ENCODE data around the gene HSPD1. TPM values are rescaled to one million over a fixed set of nuclear protein-coding genes. Genes with fewer than 3 reads are reported as not detected.

The HSPD1 gene
- total and polyA plus RNA-seq, 2 experiments from 2014 or later = 319 to 551 TPM

- H3K4me3 ChIP-seq = no peak overlapping the region
- peak overlapping the region; percentile 1 for H3K27ac ChIP-seq
- no peaks in the 10 kb centered on the region for H3K4me1 ChIP-seq (ENCODE audit: low read depth)
- H3K36me3 ChIP-seq = peaks cover 29% of the 10 kb centered on the region
- peak in 1 of 2 donors; percentile 63 for DNase-seq (ENCODE audit: low read depth in 1 of 2, low spot score in 1 of 2)
- H3K9me3 ChIP-seq (ENCODE audit: low read depth) = no peaks in the 10 kb centered on the region
- no peaks in the 10 kb centered on the region for H3K27me3 ChIP-seq
- no peak for TF ChIP-seq CTCF (IDR thresholded peaks at IDR 0.05; ENCODE audit: low read depth, low read length)
Observed at GRCh38 chr2:197538412-197538811, 38.8 kb upstream of the HSPD1 start.

GRCh38 chr2:197517150-197517549, 17.5 kb upstream of the HSPD1 start:
- Histone ChIP-seq H3K36me3 (no peaks in the 10 kb centered on the region), H3K27me3 (no peaks in the 10 kb centered on the region), H3K9me3 (ENCODE audit: low read depth) (no peaks in the 10 kb centered on the region), H3K4me1 (ENCODE audit: low read depth) (peaks cover 24% of the 10 kb centered on the region), H3K4me3 (peak overlapping the region; percentile 63), H3K27ac (peak overlapping the region; percentile 90)
- DNase-seq (ENCODE audit: low read depth in 1 of 2, low spot score in 1 of 2) = no peak
- no peak for TF ChIP-seq CTCF (IDR thresholded peaks at IDR 0.05; ENCODE audit: low read depth, low read length)

- peak; percentile 33 to 49 for DNase-seq (ENCODE audit: low read depth in 1 of 2, low spot score in 1 of 2)
- Histone ChIP-seq H3K27ac (peak overlapping the region; percentile 90), H3K9me3 (ENCODE audit: low read depth) (no peaks in the 10 kb centered on the region), H3K4me1 (ENCODE audit: low read depth) (peaks cover 24% of the 10 kb centered on the region), H3K4me3 (peak overlapping the region; percentile 63), H3K36me3 (no peaks in the 10 kb centered on the region), H3K27me3 (no peaks in the 10 kb centered on the region)
- no peak for TF ChIP-seq CTCF (IDR thresholded peaks at IDR 0.05; ENCODE audit: low read depth, low read length)
Observed at GRCh38 chr2:197516393-197516761, 16.7 kb upstream of the HSPD1 start.

- DNase-seq (ENCODE audit: low read depth in 1 of 2, low spot score in 1 of 2) = peak; percentile 97
- TF ChIP-seq CTCF (IDR thresholded peaks at IDR 0.05; ENCODE audit: low read depth, low read length) = no peak
- Histone ChIP-seq H3K4me3 (peak within 1 kb of the TSS; percentile 63), H3K27me3 (no peaks in the 10 kb centered on the region), H3K36me3 (no peaks in the 10 kb centered on the region), H3K9me3 (ENCODE audit: low read depth) (no peaks in the 10 kb centered on the region), H3K27ac (peak within 1 kb of the TSS; percentile 90), H3K4me1 (ENCODE audit: low read depth) (peaks cover 24% of the 10 kb centered on the region)
Observed at GRCh38 chr2:197515739-197516392, 16.2 kb upstream of the HSPD1 start, which contains the start of gene MOB4. MOB4 (plus strand) TSS chr2:197516066; CDS start chr2:197516087, 21 bp downstream.

GRCh38 chr2:197515315-197515738, 15.7 kb upstream of the HSPD1 start:
- Histone ChIP-seq H3K9me3 (ENCODE audit: low read depth) (no peaks in the 10 kb centered on the region), H3K4me1 (ENCODE audit: low read depth) (peaks cover 24% of the 10 kb centered on the region), H3K4me3 (peak overlapping the region; percentile 63), H3K36me3 (no peaks in the 10 kb centered on the region), H3K27ac (peak overlapping the region; percentile 90), H3K27me3 (no peaks in the 10 kb centered on the region)
- TF ChIP-seq CTCF (IDR thresholded peaks at IDR 0.05; ENCODE audit: low read depth, low read length) = no peak
- DNase-seq (ENCODE audit: low read depth in 1 of 2, low spot score in 1 of 2) = peak; percentile 14 to 27

Data from cardiac muscle cell (in vitro differentiated cells and primary cell).